H9 (cell line): ENCODE results near the gene CLEC14A. TPM values are rescaled to one million over a fixed set of nuclear protein-coding genes. Genes with fewer than 3 reads are reported as not detected.

Experiments
- DNase-seq: peaks from one replicate; pipeline ENCODE4 v3.0.0-alpha.2; 2017
- H2AFZ ChIP-seq: one replicate; pipeline ENCODE4 v1.6.1; 2013; ENCODE audit warnings: mild to moderate bottlenecking, low read length, control low read depth, moderate library complexity
- H2AK5ac ChIP-seq: 2 replicates; pipeline ENCODE4 v1.6.1; 2013; ENCODE audit warnings: low read length, control low read depth, mixed read lengths; ENCODE audit not compliant: insufficient read length
- H2BK120ac ChIP-seq: one replicate; pipeline ENCODE4 v1.6.1; 2013; ENCODE audit warnings: low read depth, mild to moderate bottlenecking, low read length, control low read depth, inconsistent platforms; ENCODE audit not compliant: poor library complexity, severe bottlenecking
- H2BK12ac ChIP-seq: 2 replicates; pipeline ENCODE4 v1.6.1; 2013; ENCODE audit warnings: low read length, control low read depth, mixed read lengths, low read depth; ENCODE audit not compliant: insufficient read length
- H2BK15ac ChIP-seq: 2 replicates; pipeline ENCODE4 v1.6.1; 2013; ENCODE audit warnings: low read depth, low read length, control low read depth
- H2BK20ac ChIP-seq: one replicate; pipeline ENCODE4 v1.6.1; 2013; ENCODE audit warnings: low read depth, mild to moderate bottlenecking, low read length, control low read depth, inconsistent platforms; ENCODE audit not compliant: poor library complexity, severe bottlenecking
- H2BK5ac ChIP-seq: 2 replicates; pipeline ENCODE4 v1.6.1; 2013; ENCODE audit warnings: low read length, control low read depth, mixed read lengths; ENCODE audit not compliant: insufficient read length
- H3K14ac ChIP-seq: 2 replicates; pipeline ENCODE4 v1.6.1; 2013; ENCODE audit warnings: low read length, control low read depth; ENCODE audit not compliant: insufficient read depth
- H3K18ac ChIP-seq: 2 replicates; pipeline ENCODE4 v1.6.1; 2013; ENCODE audit warnings: low read depth, mild to moderate bottlenecking, mixed read lengths, low read length, control low read depth; ENCODE audit not compliant: insufficient read length
- H3K23ac ChIP-seq: 2 replicates; pipeline ENCODE4 v1.6.1; 2013; ENCODE audit warnings: low read length, control low read depth, mixed read lengths, low read depth; ENCODE audit not compliant: insufficient read length
- H3K23me2 ChIP-seq: 2 replicates; pipeline ENCODE4 v1.6.1; 2013; ENCODE audit warnings: low read depth, mild to moderate bottlenecking, mixed read lengths, low read length, control low read depth; ENCODE audit not compliant: insufficient read length, poor library complexity, severe bottlenecking
- H3K27ac ChIP-seq: 2 replicates; pipeline ENCODE4 v1.5.1; 2013; ENCODE audit warnings: low read length, control low read depth, mixed read lengths, low read depth; ENCODE audit not compliant: insufficient read length
- H3K27me3 ChIP-seq: 2 replicates; pipeline ENCODE4 v1.6.1; 2013; ENCODE audit warnings: low read length, control low read depth, inconsistent platforms; ENCODE audit not compliant: insufficient read depth
- H3K4ac ChIP-seq: 2 replicates; pipeline ENCODE4 v1.6.1; 2013; ENCODE audit warnings: low read depth, mild to moderate bottlenecking, control low read depth, inconsistent platforms, low read length, moderate library complexity
- H3K4me1 ChIP-seq: 2 replicates; pipeline ENCODE4 v1.6.1; 2013; ENCODE audit warnings: low read length, control low read depth, inconsistent platforms; ENCODE audit not compliant: insufficient read depth
- H3K4me2 ChIP-seq: 2 replicates; pipeline ENCODE4 v1.6.1; 2013; ENCODE audit warnings: low read length, control low read depth, mixed read lengths; ENCODE audit not compliant: insufficient read length, insufficient read depth
- H3K56ac ChIP-seq: 2 replicates; pipeline ENCODE4 v1.6.1; 2013; ENCODE audit warnings: low read depth, mild to moderate bottlenecking, mixed read lengths, low read length, control low read depth; ENCODE audit not compliant: insufficient read length
- H3K79me1 ChIP-seq: 2 replicates; pipeline ENCODE4 v1.6.1; 2013; ENCODE audit warnings: low read depth, mild to moderate bottlenecking, moderate library complexity, low read length, control low read depth, inconsistent platforms; ENCODE audit not compliant: insufficient read depth, poor library complexity, severe bottlenecking
- H3K79me2 ChIP-seq: 2 replicates; pipeline ENCODE4 v1.6.1; 2013; ENCODE audit warnings: low read length, control low read depth, inconsistent platforms; ENCODE audit not compliant: insufficient read depth
- H3K9ac ChIP-seq: 2 replicates; pipeline ENCODE4 v1.6.1; 2013; ENCODE audit warnings: low read length, control low read depth, mixed read lengths; ENCODE audit not compliant: insufficient read length; ENCODE audit errors: extremely low read depth
- H3K9me3 ChIP-seq: one replicate; pipeline ENCODE4 v1.6.1; 2013; ENCODE audit warnings: low read depth, low read length, inconsistent platforms; ENCODE audit not compliant: control insufficient read depth
- H3T11ph ChIP-seq: one replicate; pipeline ENCODE4 v1.6.1; 2013; ENCODE audit warnings: mild to moderate bottlenecking, low read length, control low read depth, inconsistent platforms
- H4K20me1 ChIP-seq: one replicate; pipeline ENCODE4 v1.6.1; 2013; ENCODE audit not compliant: control insufficient read depth, insufficient read length, insufficient read depth
- H4K5ac ChIP-seq: 2 replicates; pipeline ENCODE4 v1.6.1; 2013; ENCODE audit warnings: low read depth, mild to moderate bottlenecking, mixed read lengths, low read length, control low read depth; ENCODE audit not compliant: insufficient read length
- H4K8ac ChIP-seq: replicated peaks from 2 replicates; pipeline ENCODE4 v1.6.1; 2013; ENCODE audit warnings: low read length, control low read depth, mixed read lengths, low read depth; ENCODE audit not compliant: insufficient read length
- H4K91ac ChIP-seq: 2 replicates; pipeline ENCODE4 v1.6.1; 2013; ENCODE audit warnings: low read depth, mild to moderate bottlenecking, moderate library complexity, mixed read lengths, low read length, control low read depth; ENCODE audit not compliant: insufficient read length
- H3K27ac Mint-ChIP-seq, 3 experiments: 2 replicates in 2 of 3; 3 replicates in 1 of 3; pipeline ENCODE4 v1.8.0; 2020 to 2021; ENCODE audit warnings: mixed read lengths in 3 of 3, mild to moderate bottlenecking in 1 of 3, moderate library complexity in 1 of 3
- H3K27me3 Mint-ChIP-seq: 2 replicates; pipeline ENCODE4 v1.8.0; 2021; ENCODE audit warnings: low read depth, mild to moderate bottlenecking, moderate library complexity, mixed read lengths
- H3K36me3 Mint-ChIP-seq, 3 experiments: 2 replicates in 2 of 3; 3 replicates in 1 of 3; pipeline ENCODE4 v1.8.0; 2020 to 2021; ENCODE audit warnings: low read depth in 3 of 3, mixed read lengths in 3 of 3; ENCODE audit not compliant: insufficient read depth in 1 of 3
- H3K4me1 Mint-ChIP-seq, 2 experiments: 2 replicates each; pipeline ENCODE4 v1.8.0; 2020; ENCODE audit warnings: mixed read lengths in 2 of 2
- H3K4me3 Mint-ChIP-seq, 2 experiments: 2 replicates in 1 of 2; 3 replicates in 1 of 2; pipeline ENCODE4 v1.8.0; 2020 to 2021; ENCODE audit warnings: mild to moderate bottlenecking in 2 of 2, mixed read lengths in 2 of 2, moderate library complexity in 1 of 2
- H3K9me3 Mint-ChIP-seq, 2 experiments: 2 replicates in 1 of 2; 3 replicates in 1 of 2; pipeline ENCODE4 v1.8.0; 2020; ENCODE audit warnings: mild to moderate bottlenecking in 2 of 2, mixed read lengths in 2 of 2, moderate library complexity in 1 of 2
- CTCF ChIP-seq: fragments of 200-600 bp; sonication (generic); conservative IDR thresholded peaks from 3 replicates; pipeline ENCODE4 v1.8.0; 2021; ENCODE audit warnings: antibody characterized with exemption, mild to moderate bottlenecking
- total RNA-seq: library from RNA; stranded (reverse); gene quantifications from 2 replicates; pipeline ENCODE4 v1.2.1, GENCODE V29; 2021

The CLEC14A gene
- total RNA-seq, 1 experiment from 2014 or later = not detected

DNA sequence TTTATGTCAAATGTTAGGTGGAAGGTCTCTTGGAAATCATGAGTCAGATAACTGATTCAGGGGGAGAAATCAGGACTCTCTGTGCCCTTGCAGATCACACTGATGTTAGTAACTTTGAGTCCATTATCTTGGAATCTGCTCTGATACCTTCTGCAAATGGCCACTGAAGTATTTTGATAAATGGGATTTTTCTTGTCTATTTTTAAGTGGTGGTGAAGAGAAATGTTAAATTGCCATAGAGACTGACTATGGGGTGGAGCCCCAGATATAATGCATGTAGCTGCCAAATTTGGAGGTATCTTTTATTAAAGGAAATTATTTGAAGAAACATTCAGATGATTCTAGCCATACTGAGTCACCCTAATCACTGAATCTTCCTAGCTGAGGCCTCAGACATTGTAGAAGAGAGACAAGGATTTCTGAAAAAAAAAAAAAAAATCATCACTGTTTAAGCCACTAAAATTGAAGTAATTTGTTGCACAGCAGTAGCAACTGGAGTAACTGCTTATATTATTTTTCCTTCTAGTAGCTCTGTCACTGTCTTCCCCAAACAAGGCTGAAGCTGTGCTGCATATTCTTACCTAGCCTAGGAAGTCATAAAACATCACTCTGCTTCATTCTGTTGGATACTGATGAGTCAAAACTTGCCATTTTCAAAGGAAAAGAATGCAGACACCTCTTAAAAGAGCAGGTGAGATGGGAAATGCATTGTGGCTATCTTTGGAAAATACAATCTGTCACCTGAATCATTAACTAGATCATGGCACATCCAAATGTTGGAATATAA lies 36.0 kb upstream of the CLEC14A start:
- H2BK12ac ChIP-seq = no peak overlapping the region
- no peaks in the 10 kb centered on the region for H3K23me2 ChIP-seq
- no peak for TF ChIP-seq CTCF
- no peak overlapping the region for H2BK120ac ChIP-seq
- H3K14ac ChIP-seq = no peak overlapping the region
- H4K8ac ChIP-seq = no peak overlapping the region
- H3K18ac ChIP-seq = no peak overlapping the region
- H3K27me3 Mint-ChIP-seq = peaks cover 40% of the 10 kb centered on the region
- no peak overlapping the region for H3K56ac ChIP-seq
- H3K79me2 ChIP-seq = no peaks in the 10 kb centered on the region
- H4K5ac ChIP-seq = no peak overlapping the region
- H2AFZ ChIP-seq = no peak overlapping the region
- no peaks in the 10 kb centered on the region for H3K9me3 ChIP-seq
- no peaks in the 10 kb centered on the region for H3K36me3 Mint-ChIP-seq
- no peak overlapping the region for H4K91ac ChIP-seq
- no peak overlapping the region for H3K9ac ChIP-seq
- DNase-seq = no peak
- H3T11ph ChIP-seq = no peak overlapping the region
- no peak overlapping the region for H2BK15ac ChIP-seq
- H2BK20ac ChIP-seq = no peak overlapping the region
- no peaks in the 10 kb centered on the region for H4K20me1 ChIP-seq
- H2BK5ac ChIP-seq = no peak overlapping the region
- H3K4me1 Mint-ChIP-seq = no peaks in the 10 kb centered on the region
- H3K27ac Mint-ChIP-seq = no peak overlapping the region
- no peak overlapping the region for H3K4me2 ChIP-seq
- H2AK5ac ChIP-seq = no peak overlapping the region
- no peaks in the 10 kb centered on the region for H3K27me3 ChIP-seq
- no peak overlapping the region for H3K27ac ChIP-seq
- H3K9me3 Mint-ChIP-seq = no peaks in the 10 kb centered on the region
- no peak overlapping the region for H3K4ac ChIP-seq
- H3K23ac ChIP-seq = no peak overlapping the region
- no peak overlapping the region for H3K4me3 Mint-ChIP-seq
- H3K4me1 ChIP-seq = no peaks in the 10 kb centered on the region
- no peaks in the 10 kb centered on the region for H3K79me1 ChIP-seq
